ENCODE data around the gene CRACR2A. TPM values are rescaled to one million over a fixed set of nuclear protein-coding genes. Genes with fewer than 3 reads are reported as not detected.

The CRACR2A gene
- total RNA-seq, 1 experiment from 2014 or later: not detected

- no peaks in the 10 kb centered on the region for H3K79me2 ChIP-seq (ENCODE audit: low read length)
- no peak overlapping the region for H3K27ac ChIP-seq (ENCODE audit: low read length)
- H4K20me1 ChIP-seq (ENCODE audit: low read length): no peaks in the 10 kb centered on the region
- no peak for DNase-seq
- H3K4me2 ChIP-seq (ENCODE audit: low read length): no peak overlapping the region
- intact Hi-C loops (cut with micrococcal nuclease): no loop called here
- no peaks in the 10 kb centered on the region for H3K9me2 ChIP-seq (replicated peaks; ENCODE audit: low read length)
- H3K9me3 ChIP-seq (ENCODE audit: low read length): no peaks in the 10 kb centered on the region
- no peaks in the 10 kb centered on the region for H3K4me1 ChIP-seq (ENCODE audit: insufficient read depth, low read length)
- H3K36me3 ChIP-seq (ENCODE audit: low read depth, low read length): no peaks in the 10 kb centered on the region
- POLR2A ChIA-PET (ENCODE audit: unreplicated experiment): no interaction called here
- H3F3A ChIP-seq (ENCODE audit: low read length, unreplicated experiment): no peaks in the 10 kb centered on the region
- CTCF ChIA-PET: no interaction called here
- no peak overlapping the region for H2AFZ ChIP-seq (ENCODE audit: low read length)
- ATAC-seq: no peak
- H3K9ac ChIP-seq (ENCODE audit: low read length): no peak overlapping the region
- TF ChIP-seq EZH2 (IDR thresholded peaks at IDR 0.05; ENCODE audit: low read length, unreplicated experiment) (no peak), CTCF (conservative IDR thresholded peaks at IDR 0.05; ENCODE audit: low read depth, low read length) (no peak), EZH2phosphoT487 (IDR thresholded peaks at IDR 0.05; ENCODE audit: borderline replicate concordance, low read length) (no peak)
- peaks cover 34% of the 10 kb centered on the region for H3K27me3 ChIP-seq (ENCODE audit: low read length)
- no peak overlapping the region for H3K4me3 ChIP-seq (ENCODE audit: low read length)
- no TSS peak for BruUV-seq (replicated peaks)
Measured at GRCh38 chr12:3597526-3598210, 155.2 kb downstream of the CRACR2A start.

GRCh38 chr12:3596703-3597415 lies 156.1 kb downstream of the CRACR2A start:
- H3K27me3 ChIP-seq (ENCODE audit: low read length): peaks cover 31% of the 10 kb centered on the region

More at GRCh38 chr12:3596703-3597415, 156.1 kb downstream of the CRACR2A start:
- H3K36me3 ChIP-seq (ENCODE audit: low read depth, low read length): no peaks in the 10 kb centered on the region
- no peaks in the 10 kb centered on the region for H3K9me3 ChIP-seq (ENCODE audit: low read length)
- intact Hi-C loops (cut with micrococcal nuclease): no loop called here
- H3K27ac ChIP-seq (ENCODE audit: low read length): no peak overlapping the region
- no peak overlapping the region for H3K9ac ChIP-seq (ENCODE audit: low read length)
- TF ChIP-seq CTCF (conservative IDR thresholded peaks at IDR 0.05; ENCODE audit: low read depth, low read length) (no peak), EZH2phosphoT487 (IDR thresholded peaks at IDR 0.05; ENCODE audit: borderline replicate concordance, low read length) (no peak), EZH2 (IDR thresholded peaks at IDR 0.05; ENCODE audit: low read length, unreplicated experiment) (no peak)
- no peak overlapping the region for H3K4me2 ChIP-seq (ENCODE audit: low read length)
- no peak overlapping the region for H2AFZ ChIP-seq (ENCODE audit: low read length)
- H3F3A ChIP-seq (ENCODE audit: low read length, unreplicated experiment): no peaks in the 10 kb centered on the region
- H3K4me3 ChIP-seq (ENCODE audit: low read length): no peak overlapping the region
- ChIA-PET CTCF (no interaction called here), POLR2A (ENCODE audit: unreplicated experiment) (no interaction called here)
- no TSS peak for BruUV-seq (replicated peaks)
- no peaks in the 10 kb centered on the region for H3K79me2 ChIP-seq (ENCODE audit: low read length)
- no peaks in the 10 kb centered on the region for H3K9me2 ChIP-seq (replicated peaks; ENCODE audit: low read length)
- H4K20me1 ChIP-seq (ENCODE audit: low read length): no peaks in the 10 kb centered on the region
- no peak for DNase-seq
- no peak for ATAC-seq
- H3K4me1 ChIP-seq (ENCODE audit: insufficient read depth, low read length): no peaks in the 10 kb centered on the region
